Fibroblast of the aortic adventitia (primary cell): ENCODE measurements around the gene RAMAC. TPM values are rescaled to one million over a fixed set of nuclear protein-coding genes. Genes with fewer than 3 reads are reported as not detected.
"Not testable (repeated sequence)": the region's sequence is repeated elsewhere in the genome, so short reads cannot be mapped to it uniquely, and the experiment has no call there.

Experiments used
- DNase-seq: peaks from one replicate; pipeline ENCODE4 v3.0.0-alpha.2; 2010; ENCODE audit warnings: low read depth
- H3K4me3 ChIP-seq: 2 replicates; pipeline ENCODE4 v1.5.1; 2011; ENCODE audit warnings: low read depth, mild to moderate bottlenecking, control low read depth, low read length, moderate library complexity
- total RNA-seq: library from RNA; depleted of rRNA; stranded (reverse); fragments of >200 nt; gene quantifications from 2 replicates; pipeline ENCODE4 v1.2.3, GENCODE V29; 2012; ENCODE audit warnings: low replicate concordance
- TF ChIP-seq, protein P1 (sequence below): IDR thresholded peaks from 2 replicates; pipeline ENCODE4 v1.5.1; 2011; ENCODE audit warnings: mild to moderate bottlenecking, low read length, control low read depth, inconsistent platforms; ENCODE audit not compliant: insufficient read depth

The RAMAC gene
- total RNA-seq, 1 donor, result 31.7 TPM

DNA sequence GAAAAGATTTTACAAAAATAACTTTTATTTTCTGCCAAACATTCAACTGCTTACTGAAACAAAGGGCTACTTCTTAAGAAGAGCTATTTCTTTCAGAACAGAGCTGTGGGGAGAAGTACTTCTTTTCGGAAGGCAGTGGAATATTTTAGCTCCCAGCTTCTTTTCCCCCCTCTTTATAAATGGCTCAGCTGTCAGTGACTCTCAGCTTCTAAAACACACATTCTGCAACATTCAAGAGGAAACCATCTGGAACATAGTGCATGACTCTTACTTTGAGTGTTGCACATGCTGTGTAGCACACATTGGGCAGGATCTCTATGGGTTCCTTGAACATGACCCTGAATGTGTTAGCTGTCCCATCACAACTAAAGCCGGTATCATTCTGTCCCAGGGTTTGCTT, 32.4 kb downstream of the RAMAC start:
- TF ChIP-seq, protein P1, sequence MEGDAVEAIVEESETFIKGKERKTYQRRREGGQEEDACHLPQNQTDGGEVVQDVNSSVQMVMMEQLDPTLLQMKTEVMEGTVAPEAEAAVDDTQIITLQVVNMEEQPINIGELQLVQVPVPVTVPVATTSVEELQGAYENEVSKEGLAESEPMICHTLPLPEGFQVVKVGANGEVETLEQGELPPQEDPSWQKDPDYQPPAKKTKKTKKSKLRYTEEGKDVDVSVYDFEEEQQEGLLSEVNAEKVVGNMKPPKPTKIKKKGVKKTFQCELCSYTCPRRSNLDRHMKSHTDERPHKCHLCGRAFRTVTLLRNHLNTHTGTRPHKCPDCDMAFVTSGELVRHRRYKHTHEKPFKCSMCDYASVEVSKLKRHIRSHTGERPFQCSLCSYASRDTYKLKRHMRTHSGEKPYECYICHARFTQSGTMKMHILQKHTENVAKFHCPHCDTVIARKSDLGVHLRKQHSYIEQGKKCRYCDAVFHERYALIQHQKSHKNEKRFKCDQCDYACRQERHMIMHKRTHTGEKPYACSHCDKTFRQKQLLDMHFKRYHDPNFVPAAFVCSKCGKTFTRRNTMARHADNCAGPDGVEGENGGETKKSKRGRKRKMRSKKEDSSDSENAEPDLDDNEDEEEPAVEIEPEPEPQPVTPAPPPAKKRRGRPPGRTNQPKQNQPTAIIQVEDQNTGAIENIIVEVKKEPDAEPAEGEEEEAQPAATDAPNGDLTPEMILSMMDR, result no peak
- H3K4me3 ChIP-seq, result no peak overlapping the region
- DNase-seq, result no peak

DNA sequence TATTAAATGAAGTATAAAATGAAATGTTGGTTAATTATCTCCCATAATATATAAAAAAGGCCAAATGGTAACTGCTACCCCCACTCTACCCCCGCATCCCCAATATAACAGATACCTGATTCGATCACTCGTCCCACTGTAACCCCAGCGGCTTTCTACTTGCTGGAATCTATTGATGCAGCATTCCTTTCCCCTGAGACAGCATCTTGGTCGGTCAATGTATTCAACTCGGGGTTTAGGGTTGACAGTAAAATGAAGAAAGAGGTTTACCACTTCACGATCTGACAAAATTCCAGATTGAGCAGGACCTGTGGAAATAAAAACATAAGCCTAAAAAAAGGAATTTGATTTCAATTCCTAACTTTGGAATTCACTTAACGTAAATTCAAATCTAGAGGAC, 44.0 kb downstream of the RAMAC start:
- no peak for DNase-seq
- TF ChIP-seq, protein P1, result no peak
- H3K4me3 ChIP-seq, result no peak overlapping the region

DNA sequence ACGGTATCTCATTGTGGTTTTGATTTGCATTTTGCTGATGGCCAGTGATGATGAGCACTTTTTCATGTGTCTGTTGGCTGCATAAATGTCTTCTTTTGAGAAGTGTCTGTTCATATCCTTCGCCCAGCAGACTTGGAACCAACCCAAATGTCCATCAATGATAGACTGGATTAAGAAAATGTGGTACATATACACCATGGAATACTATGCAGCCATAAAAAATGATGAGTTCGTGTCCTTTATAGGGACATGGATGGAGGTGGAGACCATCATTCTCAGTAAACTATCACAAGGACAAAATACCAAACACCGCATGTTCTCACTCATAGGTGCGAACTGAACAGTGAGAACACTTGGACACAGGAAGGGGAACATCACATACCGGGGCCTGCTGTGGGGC, 45.2 kb downstream of the RAMAC start:
- not testable (repeated sequence) for DNase-seq, H3K4me3 ChIP-seq

- TF ChIP-seq, protein P1, result no peak
- no peak overlapping the region for H3K4me3 ChIP-seq
- DNase-seq, result no peak
These were observed 50.2 kb downstream of the RAMAC start for GRCh38 chr15:83036253-83036652.

DNA sequence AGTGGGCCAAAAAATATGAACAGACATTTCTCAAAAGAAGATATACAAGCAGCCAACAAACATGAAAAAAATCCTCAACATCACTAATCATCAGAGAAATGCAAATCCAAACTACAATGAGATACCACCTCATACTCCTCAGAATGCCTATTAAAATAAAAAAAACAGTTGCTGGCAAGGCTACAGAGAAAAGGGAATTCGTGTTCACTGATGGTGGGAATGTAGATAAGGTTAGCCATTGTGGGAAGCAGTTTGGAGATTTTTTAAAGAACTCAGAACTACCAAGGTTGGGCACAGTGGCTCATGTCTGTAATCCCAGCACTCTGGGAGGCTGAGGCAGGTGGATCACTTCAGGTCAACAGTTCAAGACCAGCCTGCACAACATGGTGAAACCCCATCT, 53.2 kb downstream of the RAMAC start:
- DNase-seq, result no peak
- TF ChIP-seq, protein P1, result no peak
- no peak overlapping the region for H3K4me3 ChIP-seq

Other genes with a start within 250 kb of the RAMAC start
- gene FSD2, start 180.1 kb upstream of the RAMAC start, total RNA-seq, result not detected in 2 replicates
- 4.4 and 6.4 TPM in 2 replicates for gene WHAMM, start 176.6 kb upstream of the RAMAC start, total RNA-seq
- 1.5 and 5.4 TPM in 2 replicates for gene HOMER2, start 33.5 kb upstream of the RAMAC start, total RNA-seq
- gene C15orf40, start 25.4 kb downstream of the RAMAC start, total RNA-seq, result 15.8 and 22.5 TPM in 2 replicates
- 69.0 and 102 TPM in 2 replicates for gene BTBD1, start 81.0 kb downstream of the RAMAC start, total RNA-seq
- gene TM6SF1, start 121.4 kb downstream of the RAMAC start, total RNA-seq, result 0.18 TPM in 1 of 2 replicates, not detected in the other
- 52.0 and 167 TPM in 2 replicates for gene HDGFL3, start 221.6 kb downstream of the RAMAC start, total RNA-seq